GM23248 (cell line): Measurements from ENCODE around the gene MARCO. TPM values are rescaled to one million over a fixed set of nuclear protein-coding genes. Genes with fewer than 3 reads are reported as not detected.

ENCODE experiments used
- DNase-seq: peaks from one replicate; pipeline ENCODE4 v3.0.0-alpha.2; 2015
- H2AFZ ChIP-seq: fragments of 200-600 bp; sonication (generic); 2 replicates; pipeline ENCODE4 v1.6.1; 2016; ENCODE audit warnings: antibody characterized with exemption
- H3F3A ChIP-seq: fragments of 200-600 bp; sonication (generic); 2 replicates; pipeline ENCODE4 v1.6.1; 2016; ENCODE audit warnings: mild to moderate bottlenecking, antibody characterized with exemption, mixed run types; ENCODE audit not compliant: insufficient read depth
- H3K27ac ChIP-seq: fragments of 200-600 bp; sonication (generic); 2 replicates; pipeline ENCODE4 v1.5.1; 2016; ENCODE audit warnings: mild to moderate bottlenecking
- H3K27me3 ChIP-seq: fragments of 200-600 bp; sonication (generic); replicated peaks from 2 replicates; pipeline ENCODE4 v1.6.1; 2016; ENCODE audit warnings: mild to moderate bottlenecking; ENCODE audit not compliant: insufficient read depth
- H3K36me3 ChIP-seq: fragments of 200-600 bp; sonication (generic); 2 replicates; pipeline ENCODE4 v1.6.1; 2016; ENCODE audit warnings: low read depth, mild to moderate bottlenecking
- H3K4me1 ChIP-seq: fragments of 200-600 bp; sonication (generic); 2 replicates; pipeline ENCODE4 v1.6.1; 2016; ENCODE audit warnings: mild to moderate bottlenecking; ENCODE audit not compliant: insufficient read depth
- H3K4me2 ChIP-seq: fragments of 200-600 bp; sonication (generic); one replicate; pipeline ENCODE4 v1.6.1; 2016; ENCODE audit warnings: mild to moderate bottlenecking; ENCODE audit not compliant: unreplicated experiment
- H3K4me3 ChIP-seq: fragments of 200-600 bp; sonication (generic); 2 replicates; pipeline ENCODE4 v1.5.1; 2016; ENCODE audit warnings: mild to moderate bottlenecking
- H3K79me2 ChIP-seq: fragments of 200-600 bp; sonication (generic); 2 replicates; pipeline ENCODE4 v1.6.1; 2016; ENCODE audit warnings: mild to moderate bottlenecking; ENCODE audit not compliant: insufficient read depth
- H3K9ac ChIP-seq: fragments of 200-600 bp; sonication (generic); 2 replicates; pipeline ENCODE4 v1.6.1; 2016; ENCODE audit warnings: mild to moderate bottlenecking
- H3K9me2 ChIP-seq: fragments of 200-600 bp; sonication (generic); 2 replicates; pipeline ENCODE4 v1.6.1; 2016; ENCODE audit warnings: mixed run types, mild to moderate bottlenecking, moderate library complexity; ENCODE audit not compliant: insufficient read depth
- H3K9me3 ChIP-seq: fragments of 200-600 bp; sonication (generic); one replicate; pipeline ENCODE4 v1.6.1; 2017; ENCODE audit warnings: low read depth
- H4K20me1 ChIP-seq: fragments of 200-600 bp; sonication (generic); 2 replicates; pipeline ENCODE4 v1.6.0; 2016; ENCODE audit not compliant: insufficient read depth
- EZH2 ChIP-seq: fragments of 200-600 bp; sonication (generic); IDR thresholded peaks from 2 replicates; pipeline ENCODE4 v1.6.1; 2018; ENCODE audit warnings: antibody characterized with exemption, mild to moderate bottlenecking; ENCODE audit not compliant: insufficient read depth, poor library complexity, severe bottlenecking
- EZH2phosphoT487 ChIP-seq: fragments of 200-600 bp; sonication (generic); IDR thresholded peaks from 2 replicates; pipeline ENCODE4 v1.6.1; 2018; ENCODE audit warnings: antibody characterized with exemption, moderate library complexity, mild to moderate bottlenecking, low read depth; ENCODE audit not compliant: insufficient read depth
- WGBS, 2 experiments: methylation state at CpG; one replicate each; pipeline ENCODE4 v1.1.6; 2015 to 2017; ENCODE audit warnings: low lambda C conversion rate in 2 of 2, low coverage in 1 of 2; ENCODE audit errors: missing lambda C conversion rate in 2 of 2; 5-methylcytosine and 5-hydroxymethylcytosine counted together
- in situ Hi-C: fragments of 300-500 bp; cut with MboI; formaldehyde crosslinking; loops from 2 replicates; pipeline ENCODE4 v1.15.0; 2020
- polyA plus RNA-seq: library from polyadenylated mRNA; unstranded; fragments of >200 nt; fragmentation: Nextera tagmentation; extraction: Ambion mirVana; gene quantifications from 2 replicates; pipeline ENCODE4 v1.2.1, GENCODE V29; 2016
- total RNA-seq: library from RNA; depleted of rRNA; stranded (reverse); fragments of >200 nt; shearing (Covaris generic); gene quantifications from 2 replicates; pipeline ENCODE4 v1.2.3, GENCODE V29; 2014

MARCO gene
- total and polyA plus RNA-seq, 2 experiments from 2014 or later = not detected

- H4K20me1 ChIP-seq = no peaks in the 10 kb centered on the region
- H3K4me3 ChIP-seq = no peak overlapping the region
- H3K27ac ChIP-seq = no peak overlapping the region
- H3K36me3 ChIP-seq = no peaks in the 10 kb centered on the region
- no peak overlapping the region for H2AFZ ChIP-seq
- H3K9me2 ChIP-seq = no peaks in the 10 kb centered on the region
- 37 to 45% methylated on average over 11 of the region's 11 CpGs for WGBS, 2 experiments
- no peak for TF ChIP-seq EZH2
- TF ChIP-seq EZH2phosphoT487 = no peak
- no peak overlapping the region for H3K4me2 ChIP-seq
- no peak for DNase-seq
- in situ Hi-C loops = no loop called here
- peaks cover 12% of the 10 kb centered on the region; the same call in 1 of the 2 replicates for H3K27me3 ChIP-seq
- no peaks in the 10 kb centered on the region for H3F3A ChIP-seq
- no peaks in the 10 kb centered on the region for H3K4me1 ChIP-seq
- H3K79me2 ChIP-seq = no peaks in the 10 kb centered on the region
- H3K9ac ChIP-seq = no peak overlapping the region
- H3K9me3 ChIP-seq = no peaks in the 10 kb centered on the region
Observed at GRCh38 chr2:118903551-118904479, 38.2 kb upstream of the MARCO start.

- no peaks in the 10 kb centered on the region for H3K9me3 ChIP-seq
- H3K4me3 ChIP-seq = no peak overlapping the region
- no peak overlapping the region for H3K4me2 ChIP-seq
- 75 to 86% methylated on average over 3 of the region's 3 CpGs for WGBS, 2 experiments
- H3K27ac ChIP-seq = no peak overlapping the region
- no peaks in the 10 kb centered on the region for H3K4me1 ChIP-seq
- no peaks in the 10 kb centered on the region for H4K20me1 ChIP-seq
- H3K9ac ChIP-seq = no peak overlapping the region
- no peak overlapping the region for H2AFZ ChIP-seq
- no peaks in the 10 kb centered on the region for H3K79me2 ChIP-seq
- DNase-seq = no peak
- no peaks in the 10 kb centered on the region for H3K9me2 ChIP-seq
- peaks cover 13% of the 10 kb centered on the region; the same call in 1 of the 2 replicates for H3K27me3 ChIP-seq
- in situ Hi-C loops = no loop called here
- no peak for TF ChIP-seq EZH2
- no peaks in the 10 kb centered on the region for H3F3A ChIP-seq
- no peaks in the 10 kb centered on the region for H3K36me3 ChIP-seq
Observed at GRCh38 chr2:118905206-118905605, 36.8 kb upstream of the MARCO start.

GRCh38 chr2:118906186-118906585, 35.8 kb upstream of the MARCO start:
- Histone ChIP-seq H3K9ac (no peak overlapping the region), H3K36me3 (no peaks in the 10 kb centered on the region), H4K20me1 (no peaks in the 10 kb centered on the region), H3K4me1 (no peaks in the 10 kb centered on the region), H3K27me3 (peaks cover 20% of the 10 kb centered on the region; the same call in 1 of the 2 replicates), H3K27ac (no peak overlapping the region), H3F3A (no peaks in the 10 kb centered on the region), H3K79me2 (no peaks in the 10 kb centered on the region), H2AFZ (no peak overlapping the region), H3K9me2 (no peaks in the 10 kb centered on the region), H3K9me3 (no peaks in the 10 kb centered on the region), H3K4me3 (no peak overlapping the region), H3K4me2 (no peak overlapping the region)
- in situ Hi-C loops = no loop called here
- DNase-seq = no peak
- WGBS, 2 experiments = 46 to 50% methylated on average over 4 of the region's 4 CpGs
- TF ChIP-seq EZH2 = no peak
- TF ChIP-seq EZH2phosphoT487 = no peak

GRCh38 chr2:118907759-118908158, 34.2 kb upstream of the MARCO start:
- H2AFZ ChIP-seq = no peak overlapping the region
- no peaks in the 10 kb centered on the region for H3K9me2 ChIP-seq
- no peaks in the 10 kb centered on the region for H4K20me1 ChIP-seq
- no peak overlapping the region for H3K4me3 ChIP-seq
- TF ChIP-seq EZH2 (no peak), EZH2phosphoT487 (no peak)
- H3K9me3 ChIP-seq = no peaks in the 10 kb centered on the region
- H3K79me2 ChIP-seq = no peaks in the 10 kb centered on the region
- no peak for DNase-seq
- peaks cover 32% of the 10 kb centered on the region for H3K27me3 ChIP-seq
- H3K36me3 ChIP-seq = no peaks in the 10 kb centered on the region
- 3 to 9% methylated on average over 4 to 5 of the region's 5 CpGs for WGBS, 2 experiments
- no peak overlapping the region for H3K9ac ChIP-seq
- H3K4me2 ChIP-seq = no peak overlapping the region
- no peak overlapping the region for H3K27ac ChIP-seq
- no peaks in the 10 kb centered on the region for H3F3A ChIP-seq
- H3K4me1 ChIP-seq = no peaks in the 10 kb centered on the region
- in situ Hi-C loops = no loop called here
